ENCODE measurements around the gene NBPF1. TPM values are rescaled to one million over a fixed set of nuclear protein-coding genes. Genes with fewer than 3 reads are reported as not detected.
"Not testable (repeated sequence)": the region's sequence is repeated elsewhere in the genome, so short reads cannot be mapped to it uniquely, and the experiment has no call there.

The NBPF1 gene
- polyA plus RNA-seq, 3 donors: 67.7 to 126 (median 88.9) TPM

DNA sequence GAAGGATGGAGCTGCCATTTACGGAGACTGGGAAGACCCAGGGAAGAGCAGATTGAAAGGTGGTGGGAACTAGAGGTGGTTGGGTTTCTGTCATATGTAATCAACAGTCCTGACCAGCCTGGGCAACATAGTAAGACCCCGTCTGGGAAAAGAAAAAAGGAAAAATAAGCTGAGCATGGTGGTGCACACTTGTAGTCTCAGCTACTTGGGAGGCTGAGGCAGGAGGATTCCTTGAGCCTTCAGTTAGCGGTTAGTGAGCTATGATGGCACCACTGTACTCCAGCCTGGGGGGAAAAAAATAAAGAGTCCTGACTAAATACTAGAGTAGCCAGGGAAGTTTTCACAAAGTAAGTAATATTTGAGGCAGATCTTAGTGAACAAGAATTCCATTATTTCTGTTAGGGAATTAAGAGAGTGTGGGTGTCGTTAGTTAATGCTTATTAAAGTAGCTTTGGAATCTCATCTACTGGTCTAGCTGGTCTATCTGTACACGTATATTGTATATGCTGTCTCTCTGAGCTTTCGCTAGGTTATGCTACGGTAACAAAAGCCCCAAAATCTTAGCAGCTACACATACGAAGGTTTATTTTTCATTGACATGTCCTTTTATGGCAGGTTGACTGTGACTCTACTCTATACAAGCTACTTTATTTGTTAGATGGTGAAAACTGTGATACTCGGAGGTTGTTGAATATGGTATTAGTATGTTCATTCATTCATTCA, 4.4 kb downstream of the NBPF1 start:
- no peak for DNase-seq (ENCODE audit: low read depth in 3 of 3, low spot score in 2 of 3)

DNA sequence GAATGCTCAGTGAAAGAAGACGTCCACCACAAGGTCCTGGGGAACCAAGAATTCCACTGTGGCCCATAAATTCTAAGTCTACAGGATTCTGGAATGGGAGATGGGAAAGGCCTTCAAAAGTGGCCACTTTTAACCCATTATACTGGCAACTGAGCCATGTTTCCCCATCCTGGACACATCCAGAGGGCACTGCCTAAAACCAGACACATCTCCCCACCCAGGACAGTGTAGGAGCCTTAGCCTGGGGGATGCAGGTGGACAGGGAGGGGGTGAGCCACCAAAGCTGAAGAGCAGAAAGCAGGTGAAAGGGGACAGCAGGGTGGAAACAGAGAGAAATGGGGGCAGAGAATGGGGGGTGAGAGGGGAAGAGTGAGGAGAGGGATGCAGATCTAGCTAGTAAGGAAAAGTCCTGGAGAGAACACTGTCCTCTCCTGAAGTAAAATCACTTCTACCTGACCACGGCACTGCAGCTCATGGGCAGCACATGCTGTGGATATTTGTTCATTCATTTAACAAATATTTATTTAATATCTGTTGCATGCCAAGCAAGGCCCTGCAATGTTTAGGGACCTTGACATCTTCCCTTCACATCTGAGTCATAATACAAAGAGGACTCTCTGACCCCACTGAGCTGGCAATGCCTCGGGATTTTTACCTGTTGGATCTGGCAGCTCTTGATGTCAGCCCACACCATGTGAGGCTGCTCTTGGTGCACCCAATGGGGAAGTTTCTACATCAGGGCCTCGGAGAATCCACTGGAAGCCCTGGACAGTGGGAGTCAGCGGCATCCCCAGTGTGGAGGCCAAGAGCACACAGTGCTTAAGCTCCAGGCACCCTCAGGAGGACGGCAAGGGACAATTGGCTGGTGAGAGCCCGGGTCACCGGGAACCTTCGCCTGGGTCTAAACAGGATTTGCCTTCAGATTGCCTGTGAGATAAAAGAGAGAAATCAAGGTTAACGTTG, 5.2 kb downstream of the NBPF1 start:
- not testable (repeated sequence) for DNase-seq (ENCODE audit: low read depth in 3 of 3, low spot score in 2 of 3)

- no peak for DNase-seq (ENCODE audit: low read depth in 3 of 3, low spot score in 2 of 3)
These were observed 5.9 kb downstream of the NBPF1 start for GRCh38 chr1:16607433-16607851.

GRCh38 chr1:16606666-16607432, 6.5 kb downstream of the NBPF1 start:
- not testable (repeated sequence) for DNase-seq (ENCODE audit: low read depth in 3 of 3, low spot score in 2 of 3)

GRCh38 chr1:16605532-16606505, 7.5 kb downstream of the NBPF1 start:
- DNase-seq (ENCODE audit: low read depth in 3 of 3, low spot score in 2 of 3): no peak

DNA sequence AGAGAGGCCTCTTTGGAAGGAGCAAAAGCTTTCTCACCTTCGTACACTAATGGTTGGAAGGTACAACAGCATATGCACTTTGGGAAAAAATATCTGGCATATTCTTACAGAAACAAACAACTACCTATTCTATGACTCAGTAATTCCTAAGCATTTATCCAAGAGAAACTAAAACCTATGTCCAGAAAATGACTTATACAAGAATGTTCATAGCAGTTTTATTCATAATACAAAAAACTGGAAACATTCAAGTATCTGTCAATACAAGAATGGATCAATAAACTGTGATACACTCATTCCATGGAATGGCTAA, 8.2 kb downstream of the NBPF1 start:
- DNase-seq (ENCODE audit: low read depth in 3 of 3, low spot score in 2 of 3): no peak

GRCh38 chr1:16604514-16605212, 8.7 kb downstream of the NBPF1 start:
- not testable (repeated sequence) for DNase-seq (ENCODE audit: low read depth in 3 of 3, low spot score in 2 of 3)

DNA sequence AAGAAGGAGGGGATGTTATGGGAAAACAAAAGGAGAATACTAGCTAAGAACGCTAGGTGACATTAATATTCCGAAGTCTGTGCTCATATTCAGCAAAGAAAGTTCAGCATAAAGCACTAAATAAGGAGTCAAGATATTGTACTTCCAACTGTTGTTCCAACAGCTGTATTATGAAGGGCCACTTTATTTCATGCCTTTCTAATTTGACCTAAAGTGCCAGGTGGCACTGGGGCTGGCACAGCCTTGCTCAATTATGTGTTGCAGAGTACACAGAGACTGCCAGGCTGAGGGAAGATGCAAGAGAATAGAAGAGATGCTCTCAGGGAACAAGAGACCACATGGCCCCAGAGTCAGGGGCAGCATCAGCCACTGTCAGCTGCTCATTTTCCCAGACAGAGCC, 9.7 kb downstream of the NBPF1 start:
- not testable (repeated sequence) for DNase-seq (ENCODE audit: low read depth in 3 of 3, low spot score in 2 of 3)

DNA sequence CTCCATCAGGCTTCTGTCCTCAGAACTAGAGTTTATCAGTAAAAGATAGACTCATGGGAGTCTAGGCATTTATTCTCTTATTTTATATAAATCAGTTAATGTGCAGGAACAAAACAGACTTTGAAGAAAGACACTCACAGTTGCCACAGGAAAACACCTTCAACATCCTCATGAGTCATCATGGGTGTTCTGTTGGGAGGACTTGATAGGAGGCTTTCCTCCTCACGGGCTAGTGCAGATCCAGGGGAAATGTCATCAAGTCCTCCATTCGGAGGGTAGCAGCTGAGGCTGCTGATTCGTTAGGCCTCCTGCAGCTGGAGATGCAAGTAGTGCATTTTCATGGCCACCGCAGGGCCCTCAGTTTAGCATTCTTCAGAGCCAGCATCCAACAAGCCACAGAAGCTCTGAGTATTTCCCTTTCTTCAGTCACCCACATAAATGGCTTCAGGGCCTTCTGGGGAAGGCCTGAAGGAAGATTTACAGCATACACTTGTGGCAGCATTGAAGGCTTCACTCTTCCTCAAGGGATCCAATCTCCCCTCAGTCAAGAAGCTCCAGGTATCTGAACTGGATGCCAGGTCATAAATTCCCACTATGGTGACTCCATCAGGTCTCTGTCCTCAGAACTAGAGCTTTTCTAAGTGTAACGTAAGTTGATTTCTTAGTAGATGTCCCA, 10.9 kb downstream of the NBPF1 start:
- not testable (repeated sequence) for DNase-seq (ENCODE audit: low read depth in 3 of 3, low spot score in 2 of 3)

GRCh38 chr1:16600855-16601786, 12.2 kb downstream of the NBPF1 start:
- DNase-seq (ENCODE audit: low read depth in 3 of 3, low spot score in 2 of 3): not testable (repeated sequence)

GRCh38 chr1:16599326-16599725, 14.0 kb downstream of the NBPF1 start:
- not testable (repeated sequence) for DNase-seq (ENCODE audit: low read depth in 3 of 3, low spot score in 2 of 3)

- not testable (repeated sequence) for DNase-seq (ENCODE audit: low read depth in 3 of 3, low spot score in 2 of 3)
These were observed 18.1 kb downstream of the NBPF1 start for GRCh38 chr1:16595216-16595615.

DNA sequence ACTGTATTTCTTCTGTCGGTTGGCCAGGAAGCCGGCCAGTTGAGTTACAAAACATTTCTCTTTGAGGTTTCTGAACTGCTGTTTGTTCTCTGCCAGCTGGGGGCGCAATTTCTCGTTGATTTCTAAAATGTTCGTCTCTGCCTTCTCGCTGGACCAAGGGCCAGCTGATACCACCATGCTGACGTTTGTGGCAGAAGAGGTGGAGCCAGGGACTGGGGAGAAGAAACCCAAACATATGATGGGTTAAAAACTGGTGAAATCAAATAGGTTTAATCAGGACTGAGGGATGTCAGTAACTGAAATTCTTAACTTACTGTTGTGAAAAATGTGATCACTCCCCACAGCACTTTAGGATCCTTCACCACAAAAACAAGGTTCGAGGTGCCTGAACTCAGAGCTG, 21.5 kb downstream of the NBPF1 start:
- DNase-seq (ENCODE audit: low read depth in 3 of 3, low spot score in 2 of 3): not testable (repeated sequence)

DNA sequence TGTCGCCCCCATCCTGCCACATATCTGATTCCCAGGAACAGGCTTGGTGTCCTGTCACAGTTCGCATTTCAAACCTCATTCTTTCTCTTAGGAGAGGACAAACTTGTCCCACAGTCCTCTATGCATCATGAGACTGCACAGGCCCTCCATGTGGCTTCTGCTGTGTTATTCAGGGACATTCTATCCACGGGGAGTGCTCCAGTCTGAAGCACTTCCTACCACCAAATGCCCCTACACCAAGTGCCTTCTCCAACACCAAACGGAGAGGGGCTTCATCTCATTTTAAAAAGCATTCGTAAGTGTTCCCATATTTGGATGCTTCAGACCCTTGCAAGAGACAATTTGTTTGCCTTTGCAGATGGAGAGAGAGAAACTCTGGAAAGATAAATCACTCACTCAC, 25.3 kb downstream of the NBPF1 start:
- not testable (repeated sequence) for DNase-seq (ENCODE audit: low read depth in 3 of 3, low spot score in 2 of 3)

DNA sequence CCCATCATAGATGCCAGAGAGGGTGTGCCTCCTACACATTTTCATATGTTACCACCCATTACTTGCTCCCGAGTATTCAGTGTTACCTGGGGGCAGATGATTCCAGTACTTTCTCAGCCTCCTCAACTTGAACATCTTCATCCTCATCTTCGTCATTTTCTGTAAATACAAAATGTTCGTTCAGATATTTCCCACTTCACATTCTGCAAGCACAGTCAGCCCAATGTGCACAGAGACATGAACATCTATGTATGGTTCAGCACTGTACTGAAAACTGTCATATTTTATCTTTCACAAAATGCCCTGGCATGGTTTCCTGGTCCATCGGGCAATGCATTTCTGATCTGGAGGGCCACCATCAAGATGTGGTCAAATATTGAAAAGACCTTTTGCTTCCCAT, 25.7 kb downstream of the NBPF1 start:
- not testable (repeated sequence) for DNase-seq (ENCODE audit: low read depth in 3 of 3, low spot score in 2 of 3)

- not testable (repeated sequence) for DNase-seq (ENCODE audit: low read depth in 3 of 3, low spot score in 2 of 3)
These were observed 48.0 kb downstream of the NBPF1 start for GRCh38 chr1:16565324-16565723.

DNA sequence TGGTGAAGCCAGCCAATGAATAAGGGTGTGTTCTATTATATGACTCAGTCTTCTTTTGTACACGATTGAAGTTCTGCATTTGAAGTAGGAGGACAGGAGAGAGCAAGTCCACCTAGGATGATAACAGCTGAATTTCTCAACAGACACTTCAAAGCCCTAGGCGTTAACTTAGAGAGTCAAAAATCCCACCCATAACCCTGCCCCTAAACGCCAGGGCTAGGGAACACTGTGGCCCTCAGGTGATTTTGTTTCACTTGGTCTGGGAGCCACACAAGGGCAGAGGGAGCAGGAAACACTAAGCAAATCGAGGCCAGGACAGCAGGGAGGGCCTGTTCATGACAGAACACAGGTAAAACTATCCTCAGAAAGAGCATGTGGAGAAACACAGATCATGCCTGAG, 52.3 kb downstream of the NBPF1 start:
- DNase-seq (ENCODE audit: low read depth in 3 of 3, low spot score in 2 of 3): not testable (repeated sequence)

DNA sequence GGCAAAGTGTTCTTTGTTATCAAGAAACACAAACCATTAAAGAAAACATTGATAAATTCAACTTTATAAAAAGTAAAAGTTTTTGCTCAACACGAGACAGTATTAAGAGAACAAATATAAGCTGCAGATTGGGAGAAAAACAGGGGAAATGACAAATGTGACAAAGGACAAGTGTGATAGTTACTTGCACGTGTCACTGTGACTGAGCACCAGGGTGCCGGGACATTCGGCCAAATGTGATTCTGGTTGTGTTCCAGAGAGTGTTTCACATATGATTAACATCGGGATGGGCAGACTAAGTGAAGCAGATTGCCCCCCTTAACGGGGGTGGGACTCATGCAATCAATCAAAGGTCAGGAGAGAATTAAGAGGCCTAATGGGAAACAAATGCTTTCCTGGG, 52.9 kb downstream of the NBPF1 start:
- DNase-seq (ENCODE audit: low read depth in 3 of 3, low spot score in 2 of 3): not testable (repeated sequence)

Data from right renal cortex interstitium (tissue), 3 donors.